AG09309 (cell line): ENCODE results near the gene EI24.

Source experiments
- DNase-seq: peaks from one replicate; pipeline ENCODE4 v3.0.0-alpha.2; 2010; ENCODE audit warnings: low read depth
- H3K4me3 ChIP-seq: 2 replicates; pipeline ENCODE4 v1.5.1; 2011; ENCODE audit warnings: mild to moderate bottlenecking, low read depth, low read length, moderate library complexity; ENCODE audit not compliant: control insufficient read depth
- TF ChIP-seq, protein P1 (sequence below): IDR thresholded peaks from 2 replicates; pipeline ENCODE4 v1.5.1; 2011; ENCODE audit warnings: mild to moderate bottlenecking, low read depth, low read length, inconsistent platforms; ENCODE audit not compliant: insufficient read depth, control insufficient read depth; ENCODE audit errors: missing control alignments

EI24 gene

DNA sequence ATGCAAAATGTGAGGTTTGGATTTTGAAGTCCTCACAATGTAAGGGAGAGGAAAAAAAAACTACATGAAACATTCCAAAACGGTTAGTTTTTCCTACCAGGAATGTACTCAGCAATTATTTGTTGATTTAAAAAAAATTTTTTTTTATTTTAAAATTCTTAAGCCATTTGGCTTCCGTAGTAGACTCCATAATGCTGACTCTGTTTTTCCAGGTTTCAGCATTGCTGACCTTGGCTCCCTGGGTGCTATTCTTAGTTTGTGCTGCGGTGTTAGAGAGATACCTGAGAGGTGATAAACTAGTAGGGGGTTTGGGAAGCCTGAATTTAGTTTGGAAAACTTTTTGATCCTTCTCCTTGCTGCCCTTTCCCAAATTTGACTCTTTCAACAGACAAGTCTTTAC lies 33.9 kb downstream of the EI24 start:
- TF ChIP-seq, protein P1, sequence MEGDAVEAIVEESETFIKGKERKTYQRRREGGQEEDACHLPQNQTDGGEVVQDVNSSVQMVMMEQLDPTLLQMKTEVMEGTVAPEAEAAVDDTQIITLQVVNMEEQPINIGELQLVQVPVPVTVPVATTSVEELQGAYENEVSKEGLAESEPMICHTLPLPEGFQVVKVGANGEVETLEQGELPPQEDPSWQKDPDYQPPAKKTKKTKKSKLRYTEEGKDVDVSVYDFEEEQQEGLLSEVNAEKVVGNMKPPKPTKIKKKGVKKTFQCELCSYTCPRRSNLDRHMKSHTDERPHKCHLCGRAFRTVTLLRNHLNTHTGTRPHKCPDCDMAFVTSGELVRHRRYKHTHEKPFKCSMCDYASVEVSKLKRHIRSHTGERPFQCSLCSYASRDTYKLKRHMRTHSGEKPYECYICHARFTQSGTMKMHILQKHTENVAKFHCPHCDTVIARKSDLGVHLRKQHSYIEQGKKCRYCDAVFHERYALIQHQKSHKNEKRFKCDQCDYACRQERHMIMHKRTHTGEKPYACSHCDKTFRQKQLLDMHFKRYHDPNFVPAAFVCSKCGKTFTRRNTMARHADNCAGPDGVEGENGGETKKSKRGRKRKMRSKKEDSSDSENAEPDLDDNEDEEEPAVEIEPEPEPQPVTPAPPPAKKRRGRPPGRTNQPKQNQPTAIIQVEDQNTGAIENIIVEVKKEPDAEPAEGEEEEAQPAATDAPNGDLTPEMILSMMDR, result no peak
- no peak overlapping the region for H3K4me3 ChIP-seq
- no peak for DNase-seq

DNA sequence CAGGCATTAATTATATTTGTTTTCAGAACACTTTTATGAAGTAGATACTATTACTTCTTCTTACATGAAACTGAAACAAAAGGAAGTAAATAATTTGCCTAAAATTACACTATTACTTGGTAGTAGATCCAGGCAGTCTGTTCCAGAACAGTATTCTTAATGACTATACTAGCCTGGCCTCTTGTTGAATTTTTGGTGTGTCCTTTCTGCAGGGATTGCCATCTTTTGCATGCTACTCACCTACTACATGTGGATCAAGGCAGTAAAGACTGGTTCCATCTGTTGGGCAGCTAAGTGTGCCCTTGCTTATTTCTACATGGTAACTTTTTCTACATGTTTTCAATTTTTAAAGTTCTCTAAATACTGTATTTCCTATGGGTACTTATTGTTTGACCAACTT lies 36.1 kb downstream of the EI24 start:
- no peak for DNase-seq
- TF ChIP-seq, protein P1, result no peak
- H3K4me3 ChIP-seq, result no peak overlapping the region

DNA sequence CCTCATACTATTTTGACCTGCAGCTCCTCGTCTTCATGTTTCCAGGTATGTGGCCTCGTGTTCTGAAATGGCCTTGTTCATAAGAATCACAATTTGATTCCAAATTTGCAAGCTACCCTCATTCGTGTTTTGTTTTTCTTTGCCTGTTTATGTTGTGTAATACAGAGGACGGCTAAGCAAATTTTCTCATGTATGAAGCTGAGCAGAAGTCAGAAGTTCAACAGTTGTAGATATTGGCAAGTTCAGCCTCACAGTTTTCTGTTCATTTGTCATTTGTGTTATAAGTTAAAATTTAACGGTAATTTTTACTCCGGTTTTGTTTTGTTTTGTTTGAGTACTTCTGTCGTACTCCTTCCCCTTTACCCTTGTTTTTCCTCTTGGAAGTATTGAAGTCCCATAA lies 40.3 kb downstream of the EI24 start:
- TF ChIP-seq, protein P1, result no peak
- no peak for DNase-seq
- no peak overlapping the region for H3K4me3 ChIP-seq

DNA sequence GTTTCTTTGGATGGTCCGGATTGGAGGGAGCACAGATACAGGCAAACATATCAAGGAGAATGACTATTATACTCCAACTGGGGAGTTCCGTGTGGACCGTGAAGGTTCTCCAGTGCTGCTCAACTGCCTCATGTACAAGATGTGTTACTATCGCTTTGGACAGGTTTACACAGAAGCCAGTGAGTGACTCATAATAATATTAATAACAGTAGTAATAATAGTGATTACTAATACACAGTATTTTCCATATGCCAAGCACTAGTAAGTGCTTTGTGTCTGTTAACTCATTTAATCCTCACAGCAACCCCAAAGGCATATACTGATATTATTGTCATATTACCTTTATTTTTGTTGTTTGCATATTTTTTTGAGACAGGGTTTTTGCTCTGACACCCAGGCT lies 49.1 kb downstream of the EI24 start:
- DNase-seq, result no peak
- TF ChIP-seq, protein P1, result no peak
- no peak overlapping the region for H3K4me3 ChIP-seq

DNA sequence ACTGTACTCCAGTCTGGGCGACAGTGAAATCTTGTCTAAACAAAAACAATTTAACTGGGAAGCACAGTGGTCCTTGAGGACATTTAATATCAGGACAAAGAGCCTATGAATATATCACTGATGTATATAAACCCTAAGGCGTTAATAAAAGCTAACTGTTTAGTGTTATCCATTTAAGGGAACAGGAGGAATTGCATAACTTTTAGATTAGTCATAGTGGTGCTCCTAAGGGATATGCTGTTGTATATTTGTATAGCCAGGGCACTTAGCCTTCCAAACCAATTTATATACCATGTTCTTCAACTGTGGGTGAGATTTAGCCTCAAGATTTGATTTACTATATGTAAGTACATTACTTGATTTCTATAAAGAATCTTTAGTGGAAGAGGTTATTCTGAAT lies 52.7 kb downstream of the EI24 start:
- TF ChIP-seq, protein P1, result no peak
- no peak overlapping the region for H3K4me3 ChIP-seq
- DNase-seq, result no peak

DNA sequence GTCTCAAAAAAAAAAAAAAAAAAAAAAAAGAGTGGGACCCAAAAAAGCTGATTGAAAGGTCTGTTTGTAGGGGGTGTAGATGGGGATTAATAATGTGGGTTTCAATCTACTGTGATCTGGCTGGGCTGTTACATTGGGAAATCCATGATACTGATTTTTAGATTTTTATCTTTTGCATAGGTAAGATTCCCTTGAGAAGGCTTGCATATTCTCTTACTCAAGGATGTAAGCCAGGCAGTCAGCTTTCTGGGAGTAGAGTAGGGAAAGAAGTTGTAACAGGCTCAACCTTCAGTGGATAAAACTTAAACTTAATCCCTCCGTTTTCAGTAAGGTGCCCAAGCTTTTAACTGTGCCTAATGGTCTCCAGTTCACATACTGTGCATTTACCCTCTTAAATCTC lies 53.8 kb downstream of the EI24 start:
- no peak overlapping the region for H3K4me3 ChIP-seq
- no peak for DNase-seq
- TF ChIP-seq, protein P1, result no peak

DNA sequence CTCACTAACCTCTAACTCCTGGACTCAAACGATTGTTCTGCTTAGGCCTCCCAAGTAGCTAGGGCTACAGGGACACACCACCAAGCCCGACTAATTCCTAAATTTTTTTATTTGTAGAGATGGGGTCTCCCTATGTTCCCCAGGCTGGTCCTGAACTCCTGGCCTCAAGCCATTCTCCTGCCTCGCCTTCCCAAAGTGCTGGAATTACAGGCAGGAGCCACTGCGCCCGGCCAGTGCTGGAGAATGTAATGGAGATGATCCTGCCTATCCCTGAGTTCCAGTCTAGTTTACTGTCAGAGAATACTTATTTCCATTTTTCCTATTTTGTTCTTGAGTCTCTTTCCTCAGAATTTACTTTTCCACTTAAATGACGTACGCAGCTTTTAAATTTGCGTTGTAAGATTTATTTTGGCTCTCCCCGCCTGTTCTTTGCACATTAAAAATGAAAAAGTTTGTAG lies 55.5 kb downstream of the EI24 start, which contains the start of gene CHEK1:
Gene CHEK1 (plus strand): TSS at position 408 of the 458 bp plus-strand sequence. CDS start 1,606 bp downstream, outside the sequence.
- TF ChIP-seq, protein P1, result no peak
- no peak for DNase-seq
- H3K4me3 ChIP-seq, result peak within 1 kb of the TSS; percentile 84
